ENCODE measurements around the gene REXO4. TPM values are rescaled to one million over a fixed set of nuclear protein-coding genes. Genes with fewer than 3 reads are reported as not detected.
"Not testable (repeated sequence)": the region's sequence is repeated elsewhere in the genome, so short reads cannot be mapped to it uniquely, and the experiment has no call there.

The REXO4 gene
- polyA plus RNA-seq, 1 donor from 2014 or later = 16.1 TPM

GRCh38 chr9:133391449-133391848 lies 26.4 kb downstream of the REXO4 start:
- H3K27ac ChIP-seq (ENCODE audit: low read length); H2AFZ ChIP-seq (ENCODE audit: low read depth, low read length); H3F3A ChIP-seq (ENCODE audit: insufficient read depth, low read length, poor library complexity, severe bottlenecking); H4K20me1 ChIP-seq (ENCODE audit: insufficient read depth); H3K79me2 ChIP-seq (replicated peaks; ENCODE audit: insufficient read depth, low read length); H3K9ac ChIP-seq (ENCODE audit: low read length); H3K36me3 ChIP-seq (ENCODE audit: insufficient read depth, low read length); H3K4me3 ChIP-seq (ENCODE audit: low read length); H3K9me3 ChIP-seq (ENCODE audit: low read length); H3K4me2 ChIP-seq (ENCODE audit: low read length); H3K27me3 ChIP-seq (ENCODE audit: insufficient read depth, low read depth, low read length); H3K9me2 ChIP-seq (ENCODE audit: insufficient read depth, low read length): not testable (repeated sequence)

- Histone ChIP-seq H3K9me3 (ENCODE audit: low read length) (no peaks in the 10 kb centered on the region), H3K27ac (ENCODE audit: low read length) (no peak overlapping the region), H3K4me2 (ENCODE audit: low read length) (no peak overlapping the region), H3K79me2 (replicated peaks; ENCODE audit: insufficient read depth, low read length) (no peaks in the 10 kb centered on the region), H3K9ac (ENCODE audit: low read length) (no peak overlapping the region), H3K27me3 (ENCODE audit: insufficient read depth, low read depth, low read length) (no peaks in the 10 kb centered on the region), H3F3A (ENCODE audit: insufficient read depth, low read length, poor library complexity, severe bottlenecking) (no peaks in the 10 kb centered on the region), H4K20me1 (ENCODE audit: insufficient read depth) (no peaks in the 10 kb centered on the region), H3K4me3 (ENCODE audit: low read length) (no peak overlapping the region), H3K9me2 (ENCODE audit: insufficient read depth, low read length) (no peaks in the 10 kb centered on the region), H2AFZ (ENCODE audit: low read depth, low read length) (no peak overlapping the region), H3K36me3 (ENCODE audit: insufficient read depth, low read length) (no peaks in the 10 kb centered on the region)
- TF ChIP-seq CTCF (IDR thresholded peaks at IDR 0.05; ENCODE audit: poor library complexity, severe bottlenecking) (no peak), EZH2 (IDR thresholded peaks at IDR 0.05; ENCODE audit: borderline replicate concordance, insufficient read depth, low read length, poor library complexity, severe bottlenecking) (no peak), RAD21 (conservative IDR thresholded peaks at IDR 0.05) (no peak), EP300 (conservative IDR thresholded peaks at IDR 0.05; ENCODE audit: poor library complexity, severe bottlenecking) (no peak), MXI1 (conservative IDR thresholded peaks at IDR 0.05; ENCODE audit: poor library complexity, severe bottlenecking) (no peak), REST (IDR thresholded peaks at IDR 0.05; ENCODE audit: borderline replicate concordance) (no peak)
Measured at GRCh38 chr9:133390713-133391112, 27.1 kb downstream of the REXO4 start.

GRCh38 chr9:133389562-133389961 lies 28.2 kb downstream of the REXO4 start:
- no peak overlapping the region for H3K9ac ChIP-seq (ENCODE audit: low read length)
- no peaks in the 10 kb centered on the region for H3K79me2 ChIP-seq (replicated peaks; ENCODE audit: insufficient read depth, low read length)
- H3K27ac ChIP-seq (ENCODE audit: low read length) = no peak overlapping the region
- H2AFZ ChIP-seq (ENCODE audit: low read depth, low read length) = no peak overlapping the region
- H3F3A ChIP-seq (ENCODE audit: insufficient read depth, low read length, poor library complexity, severe bottlenecking) = no peaks in the 10 kb centered on the region
- H3K9me3 ChIP-seq (ENCODE audit: low read length) = no peaks in the 10 kb centered on the region
- H3K9me2 ChIP-seq (ENCODE audit: insufficient read depth, low read length) = no peaks in the 10 kb centered on the region
- TF ChIP-seq MXI1 (conservative IDR thresholded peaks at IDR 0.05; ENCODE audit: poor library complexity, severe bottlenecking) = no peak
- no peak for TF ChIP-seq REST (IDR thresholded peaks at IDR 0.05; ENCODE audit: borderline replicate concordance)
- TF ChIP-seq EZH2 (IDR thresholded peaks at IDR 0.05; ENCODE audit: borderline replicate concordance, insufficient read depth, low read length, poor library complexity, severe bottlenecking) = no peak
- TF ChIP-seq CTCF (IDR thresholded peaks at IDR 0.05; ENCODE audit: poor library complexity, severe bottlenecking) = no peak
- TF ChIP-seq TAF1 (IDR thresholded peaks at IDR 0.05; ENCODE audit: low read depth) = no peak
- TF ChIP-seq SMC3 (conservative IDR thresholded peaks at IDR 0.05; ENCODE audit: poor library complexity) = no peak
- TF ChIP-seq EP300 (conservative IDR thresholded peaks at IDR 0.05; ENCODE audit: poor library complexity, severe bottlenecking) = no peak
- no peak for TF ChIP-seq RAD21 (conservative IDR thresholded peaks at IDR 0.05)
- no peak for TF ChIP-seq POLR2AphosphoS5 (IDR thresholded peaks at IDR 0.05)
- H3K4me3 ChIP-seq (ENCODE audit: low read length) = no peak overlapping the region
- H3K27me3 ChIP-seq (ENCODE audit: insufficient read depth, low read depth, low read length) = no peaks in the 10 kb centered on the region
- no peak overlapping the region for H3K4me2 ChIP-seq (ENCODE audit: low read length)
- no peaks in the 10 kb centered on the region for H4K20me1 ChIP-seq (ENCODE audit: insufficient read depth)
- no peaks in the 10 kb centered on the region for H3K36me3 ChIP-seq (ENCODE audit: insufficient read depth, low read length)

Data from neural cell (in vitro differentiated cells).